MM.1S (cell line): Measurements from ENCODE around the gene TMEM30B.

ENCODE experiments used
- EZH2 ChIP-seq: fragments of 300-600 bp; sonication (generic); optimal IDR thresholded peaks from 2 replicates; pipeline ENCODE3; 2017; ENCODE audit warnings: low read depth, mild to moderate bottlenecking, antibody characterized with exemption, low read length, mixed read lengths
- EZH2phosphoT487 ChIP-seq: fragments of 300-600 bp; sonication (generic); IDR thresholded peaks from 2 replicates; pipeline ENCODE4 v1.6.1; 2018; ENCODE audit warnings: antibody characterized with exemption, low read length
- TF ChIP-seq, protein P1 (sequence below): fragments of 300-600 bp; sonication (generic); IDR thresholded peaks from 2 replicates; pipeline ENCODE4 v1.5.1; 2016; ENCODE audit warnings: antibody characterized with exemption, low read length, mixed read lengths

DNA sequence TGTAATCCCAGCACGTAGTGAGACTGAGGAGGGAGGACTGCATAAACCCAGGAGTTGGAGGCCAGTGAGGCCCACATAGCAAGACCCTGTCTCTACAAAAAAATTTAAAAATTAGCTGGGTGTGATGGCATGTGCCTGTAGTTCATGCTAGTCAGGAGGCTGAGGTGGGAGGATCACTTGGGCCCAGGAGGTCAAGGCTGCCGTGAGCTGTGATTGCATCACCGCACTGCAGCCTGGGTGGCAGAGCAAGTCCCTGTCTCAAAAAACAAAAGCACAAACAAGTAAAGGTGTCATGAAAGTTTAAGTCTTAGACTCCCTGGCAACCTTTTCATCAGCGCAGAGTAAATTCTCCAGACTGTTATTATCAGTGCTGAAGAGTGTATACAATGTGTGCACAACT lies 10.4 kb downstream of the TMEM30B start:
- TF ChIP-seq, protein P1, sequence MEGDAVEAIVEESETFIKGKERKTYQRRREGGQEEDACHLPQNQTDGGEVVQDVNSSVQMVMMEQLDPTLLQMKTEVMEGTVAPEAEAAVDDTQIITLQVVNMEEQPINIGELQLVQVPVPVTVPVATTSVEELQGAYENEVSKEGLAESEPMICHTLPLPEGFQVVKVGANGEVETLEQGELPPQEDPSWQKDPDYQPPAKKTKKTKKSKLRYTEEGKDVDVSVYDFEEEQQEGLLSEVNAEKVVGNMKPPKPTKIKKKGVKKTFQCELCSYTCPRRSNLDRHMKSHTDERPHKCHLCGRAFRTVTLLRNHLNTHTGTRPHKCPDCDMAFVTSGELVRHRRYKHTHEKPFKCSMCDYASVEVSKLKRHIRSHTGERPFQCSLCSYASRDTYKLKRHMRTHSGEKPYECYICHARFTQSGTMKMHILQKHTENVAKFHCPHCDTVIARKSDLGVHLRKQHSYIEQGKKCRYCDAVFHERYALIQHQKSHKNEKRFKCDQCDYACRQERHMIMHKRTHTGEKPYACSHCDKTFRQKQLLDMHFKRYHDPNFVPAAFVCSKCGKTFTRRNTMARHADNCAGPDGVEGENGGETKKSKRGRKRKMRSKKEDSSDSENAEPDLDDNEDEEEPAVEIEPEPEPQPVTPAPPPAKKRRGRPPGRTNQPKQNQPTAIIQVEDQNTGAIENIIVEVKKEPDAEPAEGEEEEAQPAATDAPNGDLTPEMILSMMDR: no peak
- TF ChIP-seq EZH2: no peak
- no peak for TF ChIP-seq EZH2phosphoT487
